GM18909 (cell line): ENCODE measurements around the gene EML1.

ENCODE experiments used
- ATAC-seq: cut with Tn5 transposase; IDR thresholded peaks from one replicate; pipeline ENCODE4 v1.9.1; 2021; ENCODE audit warnings: mild to moderate bottlenecking; ENCODE audit not compliant: unreplicated experiment, poor library complexity

EML1 gene

GRCh38 chr14:99975190-99975589 is 182.0 kb downstream of the EML1 start:
- no peak for ATAC-seq

- no peak for ATAC-seq
These were observed 182.8 kb downstream of the EML1 start for GRCh38 chr14:99976021-99976420.

GRCh38 chr14:99976681-99977080 is 183.5 kb downstream of the EML1 start:
- no peak for ATAC-seq

GRCh38 chr14:99980299-99980698 is 187.1 kb downstream of the EML1 start:
- no peak for ATAC-seq

GRCh38 chr14:99981806-99982205 is 188.6 kb downstream of the EML1 start:
- no peak for ATAC-seq

GRCh38 chr14:99982537-99983250 is 189.5 kb downstream of the EML1 start:
- peak; percentile 62 for ATAC-seq

GRCh38 chr14:99983251-99984015 is 190.2 kb downstream of the EML1 start:
- no peak for ATAC-seq

- ATAC-seq, result no peak
These were observed 190.8 kb downstream of the EML1 start for GRCh38 chr14:99984036-99984435.

- no peak for ATAC-seq
These were observed 193.2 kb downstream of the EML1 start for GRCh38 chr14:99986396-99986795.

GRCh38 chr14:99989032-99989431 is 195.8 kb downstream of the EML1 start:
- ATAC-seq, result no peak

- no peak for ATAC-seq
These were observed 197.3 kb downstream of the EML1 start for GRCh38 chr14:99990268-99991170.

GRCh38 chr14:99991331-99991730 is 198.1 kb downstream of the EML1 start:
- ATAC-seq, result no peak
